OCI-M2 (cell line): ENCODE results near the gene C17orf67.
A peak's percentile ranks its signal among the peaks of the same experiment; 100 is the strongest.

Experiments
- DNase-seq: peaks from one replicate; lab custom pipeline; 2025; ENCODE audit not compliant: unreplicated experiment; lab: John Stamatoyannopoulos, UW

The C17orf67 gene

GRCh38 chr17:56809106-56809819 lies 24.5 kb downstream of the C17orf67 start:
- DNase-seq: no peak

GRCh38 chr17:56808503-56808902 lies 25.2 kb downstream of the C17orf67 start:
- DNase-seq: no peak

- no peak for DNase-seq
Measured at GRCh38 chr17:56807723-56808122, 26.0 kb downstream of the C17orf67 start.

GRCh38 chr17:56806949-56807348 lies 26.8 kb downstream of the C17orf67 start:
- no peak for DNase-seq

- no peak for DNase-seq
Measured at GRCh38 chr17:56804454-56804853, 29.3 kb downstream of the C17orf67 start.

GRCh38 chr17:56803071-56803470 lies 30.6 kb downstream of the C17orf67 start:
- no peak for DNase-seq

GRCh38 chr17:56801459-56802178 lies 32.1 kb downstream of the C17orf67 start:
- DNase-seq: no peak

GRCh38 chr17:56798916-56799315 lies 34.8 kb downstream of the C17orf67 start:
- no peak for DNase-seq

- no peak for DNase-seq
Measured at GRCh38 chr17:56796536-56796935, 37.2 kb downstream of the C17orf67 start.

- DNase-seq: no peak
Measured at GRCh38 chr17:56795221-56795865, 38.4 kb downstream of the C17orf67 start.

GRCh38 chr17:56793957-56794356 lies 39.8 kb downstream of the C17orf67 start:
- no peak for DNase-seq

- no peak for DNase-seq
Measured at GRCh38 chr17:56793531-56793930, 40.2 kb downstream of the C17orf67 start.

GRCh38 chr17:56792267-56792666 lies 41.5 kb downstream of the C17orf67 start:
- DNase-seq: no peak

GRCh38 chr17:56786989-56787482 lies 46.7 kb downstream of the C17orf67 start:
- DNase-seq: no peak

GRCh38 chr17:56785997-56786680 lies 47.6 kb downstream of the C17orf67 start:
- DNase-seq: no peak

- DNase-seq: no peak
Measured at GRCh38 chr17:56785405-56785804, 48.3 kb downstream of the C17orf67 start.

- no peak for DNase-seq
Measured at GRCh38 chr17:56782338-56782737, 51.4 kb downstream of the C17orf67 start.

GRCh38 chr17:56781906-56782305 lies 51.8 kb downstream of the C17orf67 start:
- no peak for DNase-seq

GRCh38 chr17:56779898-56780777 lies 53.6 kb downstream of the C17orf67 start:
- DNase-seq: peak; percentile 21

- no peak for DNase-seq
Measured at GRCh38 chr17:56779322-56779721, 54.4 kb downstream of the C17orf67 start.
